Neural progenitor cell (in vitro differentiated cells): ENCODE measurements around the gene INPP4A.

Experiments used
- EZH2 ChIP-seq: fragments of 200-600 bp; sonication (generic); IDR thresholded peaks from 2 replicates; pipeline ENCODE4 v1.6.1; 2017; ENCODE audit warnings: antibody characterized with exemption, mild to moderate bottlenecking, moderate library complexity
- EZH2phosphoT487 ChIP-seq: fragments of 200-600 bp; sonication (generic); IDR thresholded peaks from 2 replicates; pipeline ENCODE4 v1.6.1; 2017; ENCODE audit warnings: antibody characterized with exemption
- TF ChIP-seq, protein P1 (sequence below): fragments of 200-600 bp; sonication (generic); IDR thresholded peaks from 2 replicates; pipeline ENCODE4 v1.5.1; 2017; ENCODE audit warnings: antibody characterized with exemption, mild to moderate bottlenecking

DNA sequence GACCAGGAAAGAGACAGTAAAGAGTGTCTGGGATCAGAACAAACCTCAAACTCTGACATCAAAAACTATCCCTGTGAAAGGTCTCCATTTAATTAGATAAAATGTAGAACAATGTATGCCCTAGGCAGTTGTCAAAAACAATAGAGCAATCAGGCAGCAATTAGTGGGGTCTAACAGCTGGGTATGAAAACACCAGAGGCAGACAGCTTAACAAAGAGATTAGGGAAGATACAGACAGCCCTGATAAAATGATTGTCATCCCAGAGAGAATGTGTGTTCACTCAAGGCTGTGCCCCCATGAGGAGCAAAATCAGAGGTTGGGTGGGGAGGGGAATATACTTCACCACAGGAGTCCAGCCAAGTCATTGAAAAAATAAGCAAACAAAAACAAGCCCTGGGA, 50.0 kb downstream of the INPP4A start:
- TF ChIP-seq, protein P1, sequence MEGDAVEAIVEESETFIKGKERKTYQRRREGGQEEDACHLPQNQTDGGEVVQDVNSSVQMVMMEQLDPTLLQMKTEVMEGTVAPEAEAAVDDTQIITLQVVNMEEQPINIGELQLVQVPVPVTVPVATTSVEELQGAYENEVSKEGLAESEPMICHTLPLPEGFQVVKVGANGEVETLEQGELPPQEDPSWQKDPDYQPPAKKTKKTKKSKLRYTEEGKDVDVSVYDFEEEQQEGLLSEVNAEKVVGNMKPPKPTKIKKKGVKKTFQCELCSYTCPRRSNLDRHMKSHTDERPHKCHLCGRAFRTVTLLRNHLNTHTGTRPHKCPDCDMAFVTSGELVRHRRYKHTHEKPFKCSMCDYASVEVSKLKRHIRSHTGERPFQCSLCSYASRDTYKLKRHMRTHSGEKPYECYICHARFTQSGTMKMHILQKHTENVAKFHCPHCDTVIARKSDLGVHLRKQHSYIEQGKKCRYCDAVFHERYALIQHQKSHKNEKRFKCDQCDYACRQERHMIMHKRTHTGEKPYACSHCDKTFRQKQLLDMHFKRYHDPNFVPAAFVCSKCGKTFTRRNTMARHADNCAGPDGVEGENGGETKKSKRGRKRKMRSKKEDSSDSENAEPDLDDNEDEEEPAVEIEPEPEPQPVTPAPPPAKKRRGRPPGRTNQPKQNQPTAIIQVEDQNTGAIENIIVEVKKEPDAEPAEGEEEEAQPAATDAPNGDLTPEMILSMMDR, result no peak
- no peak for TF ChIP-seq EZH2phosphoT487
- TF ChIP-seq EZH2, result no peak
